GM19467 (cell line): ENCODE measurements around the gene INSM1.

ENCODE experiments used
- ATAC-seq: cut with Tn5 transposase; IDR thresholded peaks from one replicate; pipeline ENCODE4 v1.9.1; 2021; ENCODE audit warnings: mild to moderate bottlenecking, moderate library complexity; ENCODE audit not compliant: unreplicated experiment

Gene INSM1

GRCh38 chr20:20362774-20363433, 5.0 kb upstream of the INSM1 start:
- ATAC-seq, result no peak

- no peak for ATAC-seq
Observed at GRCh38 chr20:20363434-20363798, 4.5 kb upstream of the INSM1 start.

GRCh38 chr20:20363799-20364592, 3.9 kb upstream of the INSM1 start:
- no peak for ATAC-seq

- ATAC-seq, result no peak
Observed at GRCh38 chr20:20364593-20365479, 3.1 kb upstream of the INSM1 start.

- no peak for ATAC-seq
Observed at GRCh38 chr20:20365480-20366161, 2.3 kb upstream of the INSM1 start.

- no peak for ATAC-seq
Observed at GRCh38 chr20:20366551-20366875, 1.4 kb upstream of the INSM1 start.

DNA sequence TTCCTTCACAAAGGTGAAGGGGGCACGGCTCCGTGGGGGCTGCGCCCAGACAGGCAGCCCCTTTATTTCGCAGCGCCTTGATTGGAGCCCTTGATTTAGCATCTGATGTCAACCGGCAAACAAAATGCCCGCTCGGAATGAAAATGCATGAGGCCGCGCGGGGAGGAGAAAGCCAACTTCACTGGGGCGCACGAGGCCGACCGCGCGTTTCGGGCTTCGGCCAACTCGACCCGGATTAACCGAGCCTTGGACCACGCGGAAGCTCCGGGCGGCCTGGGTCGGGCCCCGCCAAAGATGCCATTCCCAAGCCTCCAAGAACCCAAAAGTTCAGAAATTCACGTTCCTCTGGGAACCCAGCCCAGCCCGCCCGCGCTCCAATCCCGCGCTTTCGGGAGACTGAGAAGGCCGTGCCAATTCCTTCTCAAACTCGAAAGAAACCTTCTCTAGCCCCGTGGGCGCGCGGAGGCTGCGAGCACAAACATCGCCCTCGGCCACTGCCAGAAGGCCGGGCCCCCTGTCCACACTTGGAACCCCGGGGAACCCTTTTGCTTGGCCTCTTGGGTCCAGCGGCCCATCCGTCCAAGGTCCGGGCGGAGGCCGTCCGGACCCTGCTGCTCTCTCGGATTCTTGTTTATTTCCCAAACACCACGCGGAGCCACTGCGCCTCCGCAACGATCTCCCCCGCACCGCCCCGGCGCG, 879 bp upstream of the INSM1 start:
- no peak for ATAC-seq

GRCh38 chr20:20368418-20369249, 730 bp downstream of the INSM1 start:
- no peak for ATAC-seq

- ATAC-seq, result no peak
Observed at GRCh38 chr20:20369250-20370093, 1.6 kb downstream of the INSM1 start.

GRCh38 chr20:20370094-20370575, 2.2 kb downstream of the INSM1 start:
- no peak for ATAC-seq

DNA sequence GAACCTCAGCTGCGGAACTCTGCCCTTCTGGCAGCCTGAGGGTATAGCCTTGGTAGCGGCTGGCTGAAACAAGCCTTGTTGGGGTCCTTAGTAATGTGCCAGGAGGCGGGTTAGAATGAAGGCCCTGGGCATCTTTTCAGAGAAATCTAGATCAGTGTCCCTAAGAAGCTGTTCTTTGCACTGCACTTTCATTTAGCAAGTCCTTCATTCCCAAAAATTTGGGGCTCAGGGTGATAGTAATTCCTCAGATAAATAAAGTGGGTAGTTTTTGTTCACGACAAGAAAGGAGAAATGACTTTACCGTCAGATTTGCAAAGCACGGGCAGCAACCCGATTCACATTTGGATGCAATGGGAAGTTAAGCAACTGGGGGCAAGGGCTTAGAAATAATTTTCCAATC, 3.2 kb downstream of the INSM1 start:
- ATAC-seq, result no peak

- ATAC-seq, result no peak
Observed at GRCh38 chr20:20371681-20372080, 3.8 kb downstream of the INSM1 start.

DNA sequence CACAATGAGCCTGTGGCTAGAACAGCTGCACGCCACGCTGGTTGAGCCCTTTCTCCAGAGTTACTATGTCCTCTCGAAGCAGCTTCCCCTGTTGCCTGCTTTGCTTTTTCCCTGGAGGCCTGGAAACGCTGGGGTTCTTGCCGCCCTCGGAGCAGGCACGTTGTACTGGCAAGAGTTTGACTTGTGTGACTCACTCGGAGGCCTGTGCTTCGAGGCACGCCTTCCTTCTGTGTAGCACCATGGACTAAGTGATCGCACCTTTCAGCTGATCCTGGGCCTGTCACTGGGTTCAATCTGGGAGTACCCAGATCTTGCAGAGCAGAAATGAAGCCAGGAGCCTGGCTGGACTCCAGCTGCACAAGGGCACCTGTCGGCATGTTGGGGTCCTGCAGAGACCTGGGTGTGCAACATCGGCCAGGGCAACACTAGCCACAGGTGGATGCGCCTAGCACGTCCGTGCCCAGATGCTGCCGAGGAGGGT, 5.2 kb downstream of the INSM1 start:
- no peak for ATAC-seq

DNA sequence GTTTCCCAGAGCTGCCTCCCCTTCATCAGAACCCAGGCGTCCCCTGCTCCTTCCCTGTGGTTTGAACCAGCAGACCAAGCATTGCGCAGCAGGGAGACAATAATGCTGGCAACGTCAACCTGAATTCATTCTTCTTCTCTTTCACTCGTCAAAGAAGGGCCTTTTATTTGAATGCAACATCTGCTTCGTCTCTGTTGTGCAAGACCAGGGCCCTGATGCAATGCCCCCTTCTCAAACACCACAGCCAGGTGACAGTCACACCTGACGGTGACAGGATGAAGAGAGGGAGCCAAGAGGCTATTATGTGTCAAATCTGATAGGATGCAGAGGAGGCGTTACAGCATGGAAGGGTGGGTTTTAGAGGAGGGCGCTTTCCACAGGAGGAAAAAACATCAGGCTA, 8.0 kb downstream of the INSM1 start:
- no peak for ATAC-seq

DNA sequence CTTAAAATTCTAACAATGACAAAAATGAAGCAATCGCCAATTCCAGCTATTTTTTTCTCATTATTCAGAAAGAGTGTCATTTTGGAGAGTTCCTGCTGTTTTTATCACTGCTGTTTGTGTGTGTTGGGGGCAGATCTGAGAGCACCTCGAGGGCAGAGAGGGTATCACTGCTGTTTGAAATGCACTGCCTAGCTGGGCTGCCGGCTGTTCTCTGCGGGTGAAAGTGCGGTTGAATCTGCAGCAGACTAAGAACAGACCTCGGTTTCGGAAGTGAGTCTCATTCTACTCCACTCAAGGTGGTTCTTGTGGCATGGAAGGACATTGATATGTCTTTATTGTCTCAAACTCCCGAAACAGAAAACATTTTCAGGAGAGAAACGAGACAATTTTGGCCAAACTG, 18.3 kb downstream of the INSM1 start:
- no peak for ATAC-seq

- no peak for ATAC-seq
Observed at GRCh38 chr20:20390393-20390792, 22.5 kb downstream of the INSM1 start.

GRCh38 chr20:20391115-20391514, 23.2 kb downstream of the INSM1 start:
- ATAC-seq, result no peak

- no peak for ATAC-seq
Observed at GRCh38 chr20:20391766-20392165, 23.9 kb downstream of the INSM1 start.
